Stimulated activated CD8-positive, alpha-beta memory T cell treated with anti-CD3 and anti-CD28 coated beads, Interleukin-4, amount 100 ng/mL, for 1 hour (primary cell): Measurements from ENCODE around the gene RRAGD.

ENCODE experiments used
- DNase-seq, 2 donors: peaks; one replicate each; pipeline ENCODE4 v3.0.0-alpha.2; 2020; ENCODE audit warnings: low read depth in 2 of 2, low spot score in 1 of 2

Gene RRAGD

GRCh38 chr6:89375427-89376267, 36.4 kb downstream of the RRAGD start:
- DNase-seq: peak; percentile 15 to 45

- no peak for DNase-seq
Observed at GRCh38 chr6:89372506-89372901, 39.6 kb downstream of the RRAGD start.

GRCh38 chr6:89371849-89372505, 40.1 kb downstream of the RRAGD start:
- peak; percentile 52 to 70 for DNase-seq

GRCh38 chr6:89368999-89369398, 43.1 kb downstream of the RRAGD start:
- DNase-seq: no peak

DNA sequence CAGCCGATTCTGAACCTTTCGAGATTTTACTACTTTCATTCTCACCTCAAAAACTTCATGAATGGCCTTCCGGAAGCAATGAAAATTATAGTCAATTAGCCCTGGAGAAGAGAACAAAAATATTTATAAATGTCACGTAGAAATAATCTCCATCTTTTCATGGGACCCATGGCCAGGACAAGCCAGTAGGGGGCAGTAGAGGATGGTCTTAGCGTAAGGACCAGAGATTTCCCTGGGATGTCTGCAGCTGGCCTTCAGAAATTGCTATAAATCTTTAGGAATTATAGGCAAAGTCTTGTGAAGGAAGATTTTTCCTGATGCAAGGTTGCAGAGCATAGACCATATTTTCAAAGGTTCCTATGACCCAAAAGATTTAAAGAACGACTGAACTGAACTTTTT, 44.0 kb downstream of the RRAGD start:
- peak; percentile 13 to 34 for DNase-seq

GRCh38 chr6:89364586-89364985, 47.5 kb downstream of the RRAGD start:
- no peak for DNase-seq

DNA sequence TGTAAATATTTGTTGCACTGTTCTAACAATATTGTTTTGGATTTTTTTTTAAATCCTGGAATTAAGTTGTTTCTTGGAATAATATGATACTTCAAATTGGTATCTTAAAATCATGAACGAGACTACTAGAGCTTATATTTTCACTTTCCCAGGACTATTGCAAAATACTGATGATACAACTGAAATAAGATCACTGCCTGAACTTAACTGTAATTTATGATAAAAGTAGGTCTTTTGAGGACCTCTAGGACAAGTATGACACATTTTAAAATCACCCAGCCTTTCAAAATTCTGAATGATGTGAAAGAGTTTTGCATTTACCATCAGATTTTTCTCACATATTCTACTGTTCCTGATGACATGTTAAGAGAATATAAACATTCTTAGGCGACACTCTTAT, 50.9 kb downstream of the RRAGD start:
- no peak for DNase-seq

- no peak for DNase-seq
Observed at GRCh38 chr6:89360415-89360999, 51.6 kb downstream of the RRAGD start.

DNA sequence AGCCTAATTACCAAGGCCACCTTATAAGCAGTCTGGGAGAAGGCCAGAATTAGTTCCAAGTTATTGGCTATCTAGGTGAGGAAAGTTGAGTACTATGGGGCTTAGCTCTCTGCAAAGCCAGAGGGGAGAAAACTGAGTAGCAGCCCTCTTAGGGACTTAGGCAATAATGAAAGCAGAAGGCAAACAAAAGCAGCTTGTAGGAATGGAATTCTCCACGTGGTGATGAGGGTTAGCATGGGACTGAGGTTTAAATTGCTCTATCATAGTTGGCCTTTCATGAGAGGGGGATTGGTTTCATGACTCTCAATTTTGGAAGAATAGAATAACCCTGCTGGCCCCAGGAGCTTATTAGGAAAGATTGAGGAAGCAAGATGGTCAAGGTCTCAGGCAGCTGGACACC, 52.5 kb downstream of the RRAGD start:
- no peak for DNase-seq

GRCh38 chr6:89357390-89357789, 54.7 kb downstream of the RRAGD start:
- DNase-seq: no peak

- DNase-seq: no peak
Observed at GRCh38 chr6:89356642-89357170, 55.4 kb downstream of the RRAGD start.

- DNase-seq: no peak
Observed at GRCh38 chr6:89355511-89356194, 56.4 kb downstream of the RRAGD start.

DNA sequence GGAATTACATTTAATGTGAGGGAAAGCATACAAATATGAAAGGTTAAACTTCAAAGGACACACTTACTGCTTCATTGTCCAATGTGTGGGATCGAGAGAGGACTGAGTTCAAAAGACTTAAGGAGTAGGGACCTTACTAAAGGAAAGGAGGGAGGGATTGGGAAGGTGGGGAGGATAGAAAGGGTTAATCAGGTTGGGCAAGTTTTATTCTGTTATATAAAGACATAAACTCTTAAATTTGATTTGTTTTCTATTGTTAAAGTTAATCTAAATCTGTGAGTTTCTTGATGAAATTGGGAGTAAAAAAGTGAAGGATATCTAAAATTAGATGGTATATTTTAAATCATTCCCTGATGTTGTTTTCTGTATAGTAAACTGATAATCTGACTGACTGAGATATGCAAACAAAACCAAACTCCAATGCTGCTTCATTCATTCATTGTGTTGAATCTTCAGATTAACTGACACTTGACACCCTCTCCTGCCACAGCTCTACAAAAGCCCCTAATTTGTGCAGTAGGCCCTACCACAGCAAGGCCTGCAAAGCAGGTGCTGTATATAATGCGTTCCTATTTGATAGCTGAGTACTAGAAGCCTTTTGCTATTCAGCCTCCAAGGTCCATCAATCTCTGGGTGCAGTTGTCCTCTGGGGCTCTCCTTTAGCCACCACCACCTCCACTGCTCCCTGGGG, 58.2 kb downstream of the RRAGD start:
- DNase-seq: no peak

DNA sequence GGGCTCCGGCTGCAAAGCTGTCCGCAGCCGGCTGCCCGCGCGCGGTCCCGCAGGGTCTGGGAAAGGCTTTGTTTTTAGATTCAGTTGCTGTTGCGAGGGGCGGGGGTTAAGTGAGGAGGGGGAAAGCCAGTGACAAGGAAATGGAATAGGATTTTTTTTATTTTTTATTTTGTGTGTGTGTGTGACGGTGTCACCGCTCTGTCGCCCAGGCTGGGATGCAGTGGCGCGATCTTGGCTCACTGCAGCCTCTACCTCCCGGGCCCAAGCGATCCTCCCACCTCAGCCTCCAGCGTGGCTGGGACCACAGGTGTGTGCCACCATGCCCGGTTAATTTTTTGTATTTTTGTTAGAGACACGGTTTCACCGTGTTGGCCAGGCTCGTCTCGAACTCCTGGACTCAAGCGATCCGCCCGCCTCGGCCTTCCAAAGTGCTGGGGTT, 58.9 kb downstream of the RRAGD start:
- no peak for DNase-seq

DNA sequence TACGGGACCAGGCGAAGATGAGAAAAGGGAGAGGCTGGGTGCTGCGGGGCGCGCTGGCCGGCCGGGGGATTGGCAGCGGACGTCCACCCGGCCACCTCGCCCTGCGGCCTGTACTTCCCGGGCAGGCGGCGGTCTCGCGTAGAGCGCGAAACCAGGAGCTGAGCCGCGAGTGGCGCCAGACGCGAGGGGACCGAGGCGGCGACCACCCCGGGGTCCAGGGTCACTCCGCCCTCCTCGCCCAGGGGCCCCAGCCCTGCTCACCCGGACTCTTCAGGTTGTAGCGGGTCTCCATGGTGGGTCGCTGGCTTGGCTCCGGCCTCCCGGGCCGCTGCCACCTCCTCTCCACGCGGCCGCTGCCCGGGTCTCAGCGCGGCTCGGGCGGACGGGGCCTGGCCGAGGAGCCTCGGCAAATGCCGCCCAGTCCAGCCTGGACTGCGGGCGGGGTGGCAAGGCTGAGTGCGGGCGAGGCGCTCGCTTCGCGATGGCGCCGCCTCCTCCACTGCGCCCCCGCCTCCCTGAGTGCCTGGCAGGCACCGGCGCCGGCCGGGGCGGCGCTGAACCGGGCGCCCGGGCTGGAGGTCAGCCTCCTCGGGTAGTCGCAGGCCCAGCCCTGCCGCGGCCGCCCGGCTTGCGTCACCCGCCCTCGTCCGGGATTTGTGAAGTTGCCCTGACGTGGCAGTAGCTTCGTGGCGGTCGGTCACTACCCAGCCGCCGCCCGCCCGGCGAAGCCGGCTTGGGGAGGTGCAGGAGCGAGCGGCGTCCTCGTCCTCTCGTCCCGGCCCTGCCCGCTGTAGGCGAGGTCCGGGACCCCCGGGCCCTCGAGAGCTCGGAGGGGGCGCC, 59.6 kb downstream of the RRAGD start, which contains the start of gene UBE2J1:
Gene UBE2J1, minus strand, starts transcription at position 445 of the 840 bp plus-strand sequence. Its CDS starts 153 bp downstream, at position 292.
- DNase-seq: peak; percentile 50 to 52

GRCh38 chr6:89351671-89352277, 60.3 kb downstream of the RRAGD start:
- DNase-seq: no peak

DNA sequence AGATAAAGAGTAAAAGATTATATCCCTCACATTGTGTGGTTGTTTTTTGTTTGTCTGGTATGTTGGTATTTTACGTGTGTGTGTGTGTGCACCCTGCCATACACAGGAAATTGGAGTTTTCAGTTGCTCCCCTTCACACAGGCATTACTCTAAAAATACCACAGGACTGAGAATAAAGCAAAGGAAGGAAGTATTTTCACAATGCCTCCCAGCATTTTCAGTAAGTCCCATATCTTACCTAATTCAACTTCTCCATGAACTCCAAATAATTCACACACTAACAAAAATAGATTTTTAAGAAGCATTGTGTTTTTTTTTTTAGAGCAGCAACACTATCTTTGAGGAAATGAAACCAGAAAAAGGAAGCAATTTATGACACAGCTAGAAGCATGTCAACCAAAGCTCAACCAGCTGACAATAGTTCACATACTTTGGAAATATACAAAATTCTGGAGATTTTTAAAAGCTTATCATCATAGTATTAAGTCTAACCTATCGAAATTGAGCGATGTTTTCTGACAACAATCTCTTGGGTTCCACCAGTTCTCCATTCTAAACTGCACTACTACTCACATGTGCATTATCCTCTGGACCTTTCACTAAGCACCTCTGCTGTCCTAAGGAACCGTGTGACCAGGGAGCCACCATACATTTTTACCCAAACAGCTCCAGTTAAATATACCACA, 61.6 kb downstream of the RRAGD start:
- DNase-seq: no peak

DNA sequence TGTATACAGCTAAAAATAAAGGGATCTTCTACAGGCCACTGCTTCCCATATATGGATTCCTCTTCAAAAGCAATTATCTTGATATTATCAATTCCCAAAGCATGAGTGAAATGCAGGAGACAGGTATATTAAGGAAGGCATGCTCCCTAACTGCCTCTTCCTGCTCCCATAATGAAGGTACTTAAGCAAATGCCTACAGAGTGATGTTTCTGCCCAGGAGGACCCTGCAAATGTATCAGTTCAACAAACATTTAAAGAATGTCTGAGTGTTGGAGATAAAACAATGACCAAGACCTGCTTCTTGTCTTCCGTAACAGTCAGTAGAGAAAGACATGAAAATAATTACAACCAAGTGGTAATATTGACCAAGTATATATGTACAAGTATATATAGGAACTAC, 63.7 kb downstream of the RRAGD start:
- no peak for DNase-seq

GRCh38 chr6:89347825-89348224, 64.2 kb downstream of the RRAGD start:
- no peak for DNase-seq
